Measurements from ENCODE around the gene CDA. TPM values are rescaled to one million over a fixed set of nuclear protein-coding genes. Genes with fewer than 3 reads are reported as not detected.

Gene CDA
- total RNA-seq, 4 donors from 2014 or later, result 0.96 to 4.3 (median 3.1) TPM; not detected in 1

GRCh38 chr1:20571427-20571826 lies 17.5 kb upstream of the CDA start:
- 70 to 91% methylated on average over 4 of the region's 5 CpGs for WGBS, 2 donors (ENCODE audit: low coverage in 1 of 2)
- TF ChIP-seq EP300 (IDR thresholded peaks at IDR 0.05) (no peak), CTCF (IDR thresholded peaks at IDR 0.05) (no peak), POLR2A (IDR thresholded peaks at IDR 0.05) (no peak), POLR2AphosphoS5 (IDR thresholded peaks at IDR 0.05) (no peak)
- peaks cover 0 to 14% (median 0%) of the 10 kb centered on the region in 3 donors for H3K9me3 ChIP-seq
- no peaks in the 10 kb centered on the region for H3K36me3 ChIP-seq
- ATAC-seq, result no peak
- no peak overlapping the region for H3K4me3 ChIP-seq
- H3K27me3 ChIP-seq, result peaks cover 69% of the 10 kb centered on the region
- no peaks in the 10 kb centered on the region for H3K4me1 ChIP-seq
- H3K27ac ChIP-seq, result no peak overlapping the region

GRCh38 chr1:20573987-20574386 lies 14.9 kb upstream of the CDA start:
- H3K4me3 ChIP-seq, result no peak overlapping the region
- TF ChIP-seq POLR2AphosphoS5 (IDR thresholded peaks at IDR 0.05), result no peak
- no peak for TF ChIP-seq EP300 (IDR thresholded peaks at IDR 0.05)
- no peak for TF ChIP-seq CTCF (IDR thresholded peaks at IDR 0.05)
- TF ChIP-seq POLR2A (IDR thresholded peaks at IDR 0.05), result no peak
- peaks cover 0 to 14% (median 0%) of the 10 kb centered on the region in 3 donors for H3K9me3 ChIP-seq
- ATAC-seq, result no peak
- H3K27ac ChIP-seq, result no peak overlapping the region
- WGBS, 2 donors (ENCODE audit: low coverage in 1 of 2), result 75% methylated on average over 1 of the region's 1 CpG; no CpG with 5 or more reads in 1 of the 2 donors
- H3K4me1 ChIP-seq, result no peaks in the 10 kb centered on the region
- H3K36me3 ChIP-seq, result no peaks in the 10 kb centered on the region
- peaks cover 64% of the 10 kb centered on the region for H3K27me3 ChIP-seq

- Histone ChIP-seq H3K4me1 (no peaks in the 10 kb centered on the region), H3K36me3 (no peaks in the 10 kb centered on the region), H3K9me3 (peaks cover 0 to 14% (median 0%) of the 10 kb centered on the region in 3 donors), H3K27ac (no peak overlapping the region), H3K27me3 (peaks cover 55% of the 10 kb centered on the region), H3K4me3 (no peak overlapping the region)
- peak; percentile 78 for ATAC-seq
- WGBS, 2 donors (ENCODE audit: low coverage in 1 of 2), result 10 to 15% methylated on average over 2 to 15 of the region's 18 CpGs
- no peak for TF ChIP-seq POLR2A (IDR thresholded peaks at IDR 0.05)
- TF ChIP-seq CTCF (IDR thresholded peaks at IDR 0.05), result peak in 3 of 4 experiments; percentile 51 to 73 (median 60)
- no peak for TF ChIP-seq EP300 (IDR thresholded peaks at IDR 0.05)
- peak; percentile 27 for TF ChIP-seq POLR2AphosphoS5 (IDR thresholded peaks at IDR 0.05)
Observed at GRCh38 chr1:20574686-20575540, 14.0 kb upstream of the CDA start.

GRCh38 chr1:20575541-20576336 lies 13.2 kb upstream of the CDA start:
- ATAC-seq, result no peak
- no peak overlapping the region for H3K4me3 ChIP-seq
- 55 to 89% methylated on average over 3 to 5 of the region's 10 CpGs for WGBS, 2 donors (ENCODE audit: low coverage in 1 of 2)
- TF ChIP-seq EP300 (IDR thresholded peaks at IDR 0.05) (no peak), POLR2A (IDR thresholded peaks at IDR 0.05) (no peak), CTCF (IDR thresholded peaks at IDR 0.05) (no peak), POLR2AphosphoS5 (IDR thresholded peaks at IDR 0.05) (no peak)
- H3K27ac ChIP-seq, result no peak overlapping the region
- peaks cover 46% of the 10 kb centered on the region for H3K27me3 ChIP-seq
- H3K9me3 ChIP-seq, result peaks cover 0 to 13% (median 0%) of the 10 kb centered on the region in 3 donors
- H3K36me3 ChIP-seq, result no peaks in the 10 kb centered on the region
- H3K4me1 ChIP-seq, result no peaks in the 10 kb centered on the region
